ENCODE results near the gene LRRC36.

DNA sequence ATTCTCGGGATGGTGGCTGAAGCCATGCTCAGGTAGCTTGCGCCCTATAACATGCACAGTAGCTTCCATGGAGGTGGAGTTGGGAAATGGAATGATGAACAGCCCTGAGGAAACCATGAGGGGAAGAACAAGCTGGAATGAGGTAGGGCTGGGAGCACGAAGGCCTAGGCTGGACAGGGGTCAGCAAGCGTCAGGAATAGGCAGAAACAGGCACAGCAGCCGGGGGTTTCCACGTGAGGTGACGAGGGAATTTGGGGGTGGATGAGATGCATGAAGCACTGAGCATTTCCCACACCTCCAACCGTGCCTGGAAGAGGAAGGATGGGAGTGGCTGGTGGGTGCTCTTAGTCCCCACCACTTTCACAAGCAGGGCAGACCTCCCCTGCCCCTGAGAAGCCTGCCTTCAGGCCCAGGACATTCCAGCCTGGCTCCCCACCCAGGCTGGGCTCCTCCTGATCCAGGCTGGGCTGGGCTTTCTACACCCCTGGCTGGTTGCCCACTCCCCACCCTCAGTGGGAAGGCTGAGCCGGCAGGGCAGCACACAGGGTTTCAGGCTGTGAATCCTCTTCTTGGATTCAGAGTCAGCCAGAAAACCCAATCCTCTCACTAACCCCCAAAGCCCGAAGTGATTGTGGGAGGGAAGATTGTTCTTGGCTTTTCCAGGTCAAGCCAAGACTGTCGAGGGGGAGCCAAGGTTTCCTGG, 25.4 kb upstream of the LRRC36 start:
- TF ChIP-seq, protein P1, sequence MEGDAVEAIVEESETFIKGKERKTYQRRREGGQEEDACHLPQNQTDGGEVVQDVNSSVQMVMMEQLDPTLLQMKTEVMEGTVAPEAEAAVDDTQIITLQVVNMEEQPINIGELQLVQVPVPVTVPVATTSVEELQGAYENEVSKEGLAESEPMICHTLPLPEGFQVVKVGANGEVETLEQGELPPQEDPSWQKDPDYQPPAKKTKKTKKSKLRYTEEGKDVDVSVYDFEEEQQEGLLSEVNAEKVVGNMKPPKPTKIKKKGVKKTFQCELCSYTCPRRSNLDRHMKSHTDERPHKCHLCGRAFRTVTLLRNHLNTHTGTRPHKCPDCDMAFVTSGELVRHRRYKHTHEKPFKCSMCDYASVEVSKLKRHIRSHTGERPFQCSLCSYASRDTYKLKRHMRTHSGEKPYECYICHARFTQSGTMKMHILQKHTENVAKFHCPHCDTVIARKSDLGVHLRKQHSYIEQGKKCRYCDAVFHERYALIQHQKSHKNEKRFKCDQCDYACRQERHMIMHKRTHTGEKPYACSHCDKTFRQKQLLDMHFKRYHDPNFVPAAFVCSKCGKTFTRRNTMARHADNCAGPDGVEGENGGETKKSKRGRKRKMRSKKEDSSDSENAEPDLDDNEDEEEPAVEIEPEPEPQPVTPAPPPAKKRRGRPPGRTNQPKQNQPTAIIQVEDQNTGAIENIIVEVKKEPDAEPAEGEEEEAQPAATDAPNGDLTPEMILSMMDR (IDR thresholded peaks at IDR 0.05), result no peak
- TF ChIP-seq POLR2A (IDR thresholded peaks at IDR 0.05) (no peak), EP300 (IDR thresholded peaks at IDR 0.05) (no peak)

All from tibial nerve (tissue), 4 donors.